ENCODE results near the gene MRPL21. TPM values are rescaled to one million over a fixed set of nuclear protein-coding genes. Genes with fewer than 3 reads are reported as not detected.

The MRPL21 gene
- total and polyA plus RNA-seq, 2 of the 13 experiments (the other 11 are each of a cell fraction or from before 2014, with no cell fraction given) = 61.5 to 100 TPM

DNA sequence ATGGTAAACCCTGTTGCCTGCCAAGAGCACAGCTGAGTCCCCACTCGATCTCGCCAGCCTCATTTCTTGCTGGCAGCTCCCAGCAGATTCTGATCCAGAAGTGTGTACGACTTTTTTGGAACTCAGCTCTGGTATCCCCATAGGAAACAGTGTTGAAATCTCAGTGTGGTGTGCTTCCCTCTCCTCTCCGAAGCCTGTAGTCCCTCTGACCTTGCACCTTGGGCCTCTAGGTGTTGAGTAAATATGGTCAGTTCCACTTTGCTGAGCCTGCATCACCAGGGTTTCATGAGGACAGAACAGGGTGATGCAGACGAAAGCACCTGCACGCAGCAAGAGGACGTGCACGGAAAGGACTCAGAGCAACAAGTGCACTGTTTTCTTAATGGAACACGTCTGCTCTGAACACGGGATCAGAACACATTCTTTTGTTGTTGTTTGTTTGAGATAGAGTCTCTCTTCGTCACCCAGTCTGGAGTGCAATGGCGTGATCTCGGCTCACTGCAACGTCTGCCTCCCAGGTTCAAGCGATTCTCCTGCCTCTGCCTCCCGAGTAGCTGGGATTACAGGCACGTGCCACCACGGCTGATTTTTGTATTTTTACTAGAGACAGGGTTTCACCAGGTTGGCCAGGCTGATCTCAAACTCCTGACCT is 58.2 kb downstream of the MRPL21 start (continued):
- TF ChIP-seq ZNF687 (CRISPR knock-in tag; IDR thresholded peaks at IDR 0.05) = no peak
- peak; percentile 55 for TF ChIP-seq KDM5B (CRISPR knock-in tag; IDR thresholded peaks at IDR 0.05; ENCODE audit: borderline replicate concordance)
- peak; percentile 67; the same call in 1 of the 2 replicates for TF ChIP-seq IRF9 (CRISPR knock-in tag; IDR thresholded peaks at IDR 0.05; ENCODE audit: borderline replicate concordance)
- no peak for TF ChIP-seq PCBP2 (optimal IDR thresholded peaks at IDR 0.05; ENCODE audit: low read depth, low read length, poor library complexity, severe bottlenecking)
- 0 out of 2 replicates have a peak, but pooled peaks have one; percentile 44 for TF ChIP-seq REL (CRISPR knock-in tag; conservative IDR thresholded peaks at IDR 0.05)
- no peak for TF ChIP-seq ZNF557 (CRISPR knock-in tag; IDR thresholded peaks at IDR 0.05)
- TF ChIP-seq TBP (CRISPR knock-in tag; IDR thresholded peaks at IDR 0.05) = no peak
- 0 out of 2 replicates have a peak, but pooled peaks have one; percentile 76 for TF ChIP-seq ZNF468 (CRISPR knock-in tag; IDR thresholded peaks at IDR 0.05)
- 0 out of 2 replicates have a peak, but pooled peaks have one; percentile 45 for TF ChIP-seq STAT6 (CRISPR knock-in tag; IDR thresholded peaks at IDR 0.05; ENCODE audit: borderline replicate concordance)
- TF ChIP-seq MNT (IDR thresholded peaks at IDR 0.05) = peak; percentile 60
- TF ChIP-seq ZNF251 (CRISPR knock-in tag; IDR thresholded peaks at IDR 0.05) = no peak
- TF ChIP-seq ARID4A (CRISPR knock-in tag; IDR thresholded peaks at IDR 0.05; ENCODE audit: borderline replicate concordance) = peak; percentile 72; the same call in 1 of the 2 replicates
- no peak for TF ChIP-seq ZNF446 (CRISPR knock-in tag; IDR thresholded peaks at IDR 0.05)
- peak; percentile 30 to 76; a peak in 3 of 4 replicates for TF ChIP-seq POLR2A (IDR thresholded peaks at IDR 0.05; ENCODE audit: insufficient read depth in 1 of 2, low read depth in 2 of 2, low read length in 2 of 2)

Measured in HepG2 (cell line).